ENCODE results near the gene PIK3IP1.
"Not testable (repeated sequence)": the region's sequence is repeated elsewhere in the genome, so short reads cannot be mapped to it uniquely, and the experiment has no call there.

PIK3IP1 gene, protein sequence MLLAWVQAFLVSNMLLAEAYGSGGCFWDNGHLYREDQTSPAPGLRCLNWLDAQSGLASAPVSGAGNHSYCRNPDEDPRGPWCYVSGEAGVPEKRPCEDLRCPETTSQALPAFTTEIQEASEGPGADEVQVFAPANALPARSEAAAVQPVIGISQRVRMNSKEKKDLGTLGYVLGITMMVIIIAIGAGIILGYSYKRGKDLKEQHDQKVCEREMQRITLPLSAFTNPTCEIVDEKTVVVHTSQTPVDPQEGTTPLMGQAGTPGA

DNA sequence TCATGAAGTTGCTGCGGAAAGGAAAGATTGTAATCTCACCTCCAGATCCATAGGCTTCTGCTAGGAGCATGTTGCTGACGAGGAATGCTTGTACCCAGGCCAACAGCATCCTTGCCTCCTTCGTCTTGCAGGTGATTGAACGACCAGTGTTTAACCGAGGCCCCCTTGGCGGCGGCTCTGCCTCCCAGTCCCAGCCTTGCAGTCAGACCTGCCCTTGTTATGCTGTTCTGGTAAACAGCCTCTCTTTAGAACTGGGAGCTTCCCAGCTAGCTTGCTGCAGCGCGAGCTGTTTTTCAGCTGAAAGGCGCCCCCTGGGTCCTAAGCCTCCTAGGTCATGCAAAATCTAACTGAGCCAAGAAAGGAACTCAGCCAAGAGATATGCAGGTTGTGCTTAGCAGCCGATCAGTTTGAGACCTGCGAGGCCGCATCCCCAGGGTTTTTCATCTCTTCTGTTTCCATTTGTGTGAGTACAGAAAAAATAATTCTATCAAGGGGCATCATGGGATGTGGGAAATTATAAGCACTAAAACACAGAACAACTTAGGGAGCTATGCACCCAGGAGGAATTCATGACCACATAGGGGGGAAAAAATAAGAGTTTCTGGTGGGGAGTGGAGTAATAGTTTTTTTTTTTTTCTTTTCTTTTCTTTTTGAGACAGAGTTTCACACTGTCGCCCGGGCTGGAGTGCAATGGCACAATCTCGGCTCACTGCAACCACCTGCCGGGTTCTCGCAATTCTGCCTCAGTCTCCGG lies at the start of gene PIK3IP1:
PIK3IP1 (minus strand) TSS at position 253 of the 754 bp plus-strand sequence; CDS start at position 109, 144 bp downstream.
- DNase-seq = peak; percentile 36 to 95 (median 84)

- DNase-seq = no peak
Measured at GRCh38 chr22:31341386-31342088, 49.2 kb upstream of the PIK3IP1 start.

DNA sequence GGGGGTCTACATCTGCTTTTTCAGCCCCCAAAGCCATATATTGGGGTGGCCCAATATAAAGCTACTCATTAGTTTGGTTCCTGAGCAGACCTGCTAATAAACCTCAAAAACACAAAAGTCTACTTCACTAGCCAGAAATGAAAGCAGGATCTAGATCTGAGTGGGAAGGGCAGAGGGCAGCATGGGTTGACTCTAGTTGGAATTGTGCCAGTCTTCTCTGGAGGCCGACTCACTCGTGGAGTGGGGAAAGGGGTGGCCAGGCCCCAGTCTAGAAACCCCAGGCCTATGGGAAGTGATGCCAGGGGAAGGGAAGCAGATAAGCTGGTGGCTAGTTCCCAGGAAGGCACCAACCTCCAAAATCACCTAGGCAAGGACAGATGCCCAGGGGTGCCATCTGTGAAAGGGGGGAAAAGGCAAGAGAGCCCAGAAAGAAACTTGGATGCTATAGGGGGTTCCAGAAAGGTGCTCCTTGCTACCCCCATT lies 48.5 kb upstream of the PIK3IP1 start:
- no peak for DNase-seq

DNA sequence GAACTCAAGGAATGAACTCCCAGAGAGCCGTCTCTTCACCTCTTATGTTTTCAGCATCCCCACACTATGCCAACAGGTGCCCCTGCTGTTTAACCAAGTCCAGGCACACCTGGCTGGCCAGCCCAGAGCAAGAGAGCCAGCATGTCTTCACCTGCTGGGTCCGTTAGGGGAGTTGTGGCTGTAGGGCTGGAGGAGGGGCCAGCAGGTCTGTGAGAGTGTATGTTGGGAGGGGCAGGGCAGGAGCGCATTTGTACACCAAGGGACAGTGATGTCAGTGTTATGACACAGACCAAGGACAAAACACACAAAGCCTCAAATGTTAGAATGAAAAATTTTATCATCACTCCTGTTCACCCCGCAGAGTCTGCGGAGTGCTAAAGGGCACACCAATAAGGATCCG lies 48.1 kb upstream of the PIK3IP1 start:
- no peak for DNase-seq

GRCh38 chr22:31339148-31339832 lies 47.0 kb upstream of the PIK3IP1 start:
- DNase-seq = no peak

DNA sequence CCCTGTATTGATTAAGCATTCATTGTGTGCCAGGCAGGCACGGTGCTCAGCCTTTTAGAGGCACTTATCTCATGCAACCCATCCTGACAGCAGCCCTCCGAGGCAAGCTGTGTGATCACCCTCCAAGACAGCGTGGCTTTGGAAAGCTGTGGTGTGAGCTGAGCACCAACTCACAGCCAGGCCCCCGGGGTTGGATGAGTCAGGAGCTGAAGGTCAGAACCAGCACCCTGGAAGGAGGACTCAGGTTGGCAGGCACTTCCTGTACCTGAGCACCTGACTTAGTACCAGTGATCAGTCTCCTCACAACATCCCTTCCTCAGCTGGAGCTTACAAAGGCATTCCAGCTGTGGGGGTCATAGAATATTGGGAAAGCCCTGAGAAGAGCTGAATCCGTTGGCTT lies 44.9 kb upstream of the PIK3IP1 start:
- DNase-seq = no peak

- no peak for DNase-seq
Measured at GRCh38 chr22:31334329-31334728, 42.0 kb upstream of the PIK3IP1 start.

- DNase-seq = peak in 7 of 56 donors; percentile 10 to 61 (median 29)
Measured at GRCh38 chr22:31333641-31334040, 41.4 kb upstream of the PIK3IP1 start.

GRCh38 chr22:31332886-31333285 lies 40.6 kb upstream of the PIK3IP1 start:
- no peak for DNase-seq

DNA sequence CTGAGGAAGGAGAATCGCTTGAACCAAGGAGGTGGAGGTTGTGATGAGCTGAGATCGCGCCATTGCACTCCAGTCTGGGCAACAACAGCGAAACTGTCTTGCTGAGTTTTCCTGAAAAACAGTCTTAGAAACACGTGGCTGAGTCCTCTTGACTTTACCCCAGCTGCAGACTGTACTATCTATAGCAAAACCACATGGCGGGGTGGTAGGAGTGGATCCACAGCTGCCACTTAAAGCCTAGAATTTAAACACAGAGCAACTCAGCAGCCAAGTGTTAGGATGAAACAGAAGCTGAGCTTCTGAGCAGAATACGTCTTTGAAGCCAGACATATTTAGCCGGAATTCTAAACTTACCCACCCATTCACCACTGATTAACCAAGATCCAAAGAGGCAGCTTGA lies 39.7 kb upstream of the PIK3IP1 start:
- no peak for DNase-seq

DNA sequence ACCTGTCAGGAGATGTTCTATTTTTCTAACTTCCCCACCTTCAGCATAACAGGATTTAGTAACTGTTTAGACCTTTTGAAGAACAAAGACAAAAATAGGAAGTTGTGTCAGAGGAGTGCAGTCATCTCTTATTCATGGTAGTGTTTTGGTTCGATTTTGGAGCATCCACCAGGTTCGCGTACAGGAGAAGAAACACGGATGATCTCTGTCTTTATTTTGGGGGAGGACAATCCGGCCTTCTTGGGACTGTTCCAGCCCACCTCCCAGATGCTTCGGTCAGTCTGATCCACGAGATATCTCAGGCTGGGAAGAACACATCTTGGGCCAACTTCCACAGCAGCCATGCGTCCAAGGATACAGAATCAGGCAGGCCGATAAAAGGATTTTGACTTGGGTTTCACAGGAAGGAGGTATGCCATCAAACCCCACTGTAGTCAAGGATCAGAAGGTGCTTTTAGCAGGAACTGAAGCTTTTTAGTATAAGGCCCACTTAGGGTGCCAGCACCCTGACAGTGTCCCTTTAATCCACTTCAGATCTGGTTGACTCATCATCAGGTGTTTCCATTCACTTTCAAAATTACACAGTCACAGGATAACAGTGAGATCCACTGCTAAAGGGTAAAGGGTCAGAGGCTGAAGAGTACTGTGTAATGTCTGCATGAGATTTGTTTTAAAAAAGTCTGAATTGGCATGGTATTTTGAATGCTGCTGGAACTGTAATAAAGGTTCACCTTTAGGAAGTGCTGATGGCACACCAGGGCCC lies 37.3 kb upstream of the PIK3IP1 start:
- DNase-seq = no peak

- DNase-seq = no peak
Measured at GRCh38 chr22:31329029-31329428, 36.7 kb upstream of the PIK3IP1 start.

DNA sequence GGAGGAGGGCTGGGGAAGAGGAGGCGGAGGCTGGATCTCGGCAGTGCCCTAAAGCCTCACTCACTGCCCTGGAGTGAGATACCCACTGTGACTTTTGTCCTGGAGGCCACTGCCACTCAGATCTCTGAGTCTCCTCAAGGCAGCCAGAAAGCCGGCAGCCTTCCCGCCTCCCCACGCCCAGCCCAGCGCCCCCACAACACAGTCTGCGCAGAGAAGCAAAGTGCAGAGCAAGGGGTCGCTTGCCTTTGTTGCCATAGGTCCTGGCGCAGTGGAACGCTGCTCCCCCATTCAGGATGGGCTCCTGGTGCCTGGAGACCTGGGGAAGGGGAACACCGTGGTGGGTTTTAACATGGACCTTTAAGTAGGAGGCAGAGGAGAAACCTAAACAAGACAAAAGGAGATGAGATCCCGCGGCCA lies 36.3 kb upstream of the PIK3IP1 start:
- DNase-seq = no peak

- no peak for DNase-seq
Measured at GRCh38 chr22:31327806-31328543, 35.7 kb upstream of the PIK3IP1 start.

- no peak for DNase-seq
Measured at GRCh38 chr22:31326877-31327276, 34.6 kb upstream of the PIK3IP1 start.

DNA sequence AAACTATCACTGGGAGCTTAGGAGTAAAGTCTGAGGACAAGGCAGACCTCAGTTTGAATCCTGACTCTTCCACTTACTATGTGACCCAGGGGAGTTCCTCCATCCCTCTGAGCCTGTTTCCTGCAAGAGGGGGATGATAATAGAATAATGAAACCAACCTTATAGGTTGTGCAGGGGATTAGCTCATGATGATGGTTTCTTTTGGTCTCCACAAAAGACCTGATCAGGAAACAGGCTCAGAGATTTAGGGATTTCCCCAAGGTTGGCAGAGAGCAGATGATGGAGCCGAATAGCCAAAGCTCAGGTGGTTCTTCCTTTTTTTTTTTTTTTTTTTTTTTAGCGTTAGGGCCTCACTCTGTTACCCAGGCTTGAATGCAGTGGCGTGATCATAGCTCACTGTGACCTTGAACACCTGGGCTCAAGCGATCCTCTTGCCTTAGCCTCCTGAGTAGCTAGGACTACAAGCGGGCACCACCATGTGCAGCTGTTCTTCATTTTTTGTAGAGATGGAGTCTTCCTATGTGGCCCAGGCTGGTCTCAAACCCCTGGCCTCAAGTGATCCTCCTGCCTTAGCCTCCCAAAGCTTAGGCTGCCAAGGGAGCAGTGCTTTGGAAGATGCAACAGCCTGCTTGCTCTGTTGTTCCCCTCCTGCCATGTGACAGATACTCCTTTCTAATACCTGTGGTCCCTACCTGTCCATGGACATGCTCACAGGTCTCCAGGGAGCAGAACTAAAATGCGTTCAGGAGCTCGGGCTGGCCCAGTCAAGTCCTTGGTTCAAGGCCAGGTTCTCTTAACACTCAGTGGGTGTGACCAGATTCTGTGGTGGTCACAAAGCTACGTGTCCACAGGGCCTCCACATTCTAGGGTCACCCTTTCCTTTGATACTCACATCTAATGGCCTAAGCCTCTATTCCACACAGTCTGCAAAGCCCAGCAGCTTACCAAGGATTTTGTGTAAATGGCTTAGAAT lies 31.6 kb upstream of the PIK3IP1 start:
- DNase-seq = no peak

GRCh38 chr22:31321421-31321820 lies 29.1 kb upstream of the PIK3IP1 start:
- peak in 16 of 56 donors; percentile 9 to 56 (median 24) for DNase-seq

GRCh38 chr22:31314220-31314619 lies 21.9 kb upstream of the PIK3IP1 start:
- not testable (repeated sequence) for DNase-seq

All from nucleus accumbens (tissue), 56 donors.